Measurements from ENCODE around the gene GPRIN1.

DNA sequence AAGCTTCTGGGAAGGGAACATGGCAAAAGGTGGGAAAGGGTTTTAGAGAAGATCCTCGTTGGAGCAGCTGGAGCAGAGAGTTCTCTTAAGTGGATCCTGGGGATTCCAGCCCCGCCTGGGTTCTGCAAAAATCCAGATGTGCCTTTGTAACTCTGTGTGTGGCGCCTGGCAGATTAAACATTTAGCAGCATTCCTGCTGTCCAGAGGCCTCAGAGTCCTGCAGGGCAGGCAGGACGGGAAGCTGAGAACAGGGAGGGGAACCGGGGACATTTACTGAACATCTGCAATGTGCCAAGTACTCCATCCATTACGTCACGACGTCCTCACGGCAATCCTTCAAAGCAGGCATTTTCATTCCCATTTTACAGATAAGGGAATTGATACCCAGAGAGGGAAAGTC, 26.5 kb upstream of the GPRIN1 start:
- TF ChIP-seq, protein P1, sequence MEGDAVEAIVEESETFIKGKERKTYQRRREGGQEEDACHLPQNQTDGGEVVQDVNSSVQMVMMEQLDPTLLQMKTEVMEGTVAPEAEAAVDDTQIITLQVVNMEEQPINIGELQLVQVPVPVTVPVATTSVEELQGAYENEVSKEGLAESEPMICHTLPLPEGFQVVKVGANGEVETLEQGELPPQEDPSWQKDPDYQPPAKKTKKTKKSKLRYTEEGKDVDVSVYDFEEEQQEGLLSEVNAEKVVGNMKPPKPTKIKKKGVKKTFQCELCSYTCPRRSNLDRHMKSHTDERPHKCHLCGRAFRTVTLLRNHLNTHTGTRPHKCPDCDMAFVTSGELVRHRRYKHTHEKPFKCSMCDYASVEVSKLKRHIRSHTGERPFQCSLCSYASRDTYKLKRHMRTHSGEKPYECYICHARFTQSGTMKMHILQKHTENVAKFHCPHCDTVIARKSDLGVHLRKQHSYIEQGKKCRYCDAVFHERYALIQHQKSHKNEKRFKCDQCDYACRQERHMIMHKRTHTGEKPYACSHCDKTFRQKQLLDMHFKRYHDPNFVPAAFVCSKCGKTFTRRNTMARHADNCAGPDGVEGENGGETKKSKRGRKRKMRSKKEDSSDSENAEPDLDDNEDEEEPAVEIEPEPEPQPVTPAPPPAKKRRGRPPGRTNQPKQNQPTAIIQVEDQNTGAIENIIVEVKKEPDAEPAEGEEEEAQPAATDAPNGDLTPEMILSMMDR (IDR thresholded peaks at IDR 0.05; ENCODE audit: low read depth, low read length, poor library complexity, severe bottlenecking): no peak
- TF ChIP-seq EZH2phosphoT487 (IDR thresholded peaks at IDR 0.05; ENCODE audit: borderline replicate concordance, low read length): no peak

Data from DOHH2 (cell line).